H9 (cell line): ENCODE results near the gene OVOL1. TPM values are rescaled to one million over a fixed set of nuclear protein-coding genes. Genes with fewer than 3 reads are reported as not detected.

Experiments
- DNase-seq: peaks from one replicate; pipeline ENCODE4 v3.0.0-alpha.2; 2017
- H2AFZ ChIP-seq: one replicate; pipeline ENCODE4 v1.6.1; 2013; ENCODE audit warnings: mild to moderate bottlenecking, low read length, control low read depth, moderate library complexity
- H2AK5ac ChIP-seq: 2 replicates; pipeline ENCODE4 v1.6.1; 2013; ENCODE audit warnings: low read length, control low read depth, mixed read lengths; ENCODE audit not compliant: insufficient read length
- H2BK120ac ChIP-seq: one replicate; pipeline ENCODE4 v1.6.1; 2013; ENCODE audit warnings: low read depth, mild to moderate bottlenecking, low read length, control low read depth, inconsistent platforms; ENCODE audit not compliant: poor library complexity, severe bottlenecking
- H2BK12ac ChIP-seq: 2 replicates; pipeline ENCODE4 v1.6.1; 2013; ENCODE audit warnings: low read length, control low read depth, mixed read lengths, low read depth; ENCODE audit not compliant: insufficient read length
- H2BK15ac ChIP-seq: 2 replicates; pipeline ENCODE4 v1.6.1; 2013; ENCODE audit warnings: low read depth, low read length, control low read depth
- H2BK20ac ChIP-seq: one replicate; pipeline ENCODE4 v1.6.1; 2013; ENCODE audit warnings: low read depth, mild to moderate bottlenecking, low read length, control low read depth, inconsistent platforms; ENCODE audit not compliant: poor library complexity, severe bottlenecking
- H2BK5ac ChIP-seq: 2 replicates; pipeline ENCODE4 v1.6.1; 2013; ENCODE audit warnings: low read length, control low read depth, mixed read lengths; ENCODE audit not compliant: insufficient read length
- H3K14ac ChIP-seq: 2 replicates; pipeline ENCODE4 v1.6.1; 2013; ENCODE audit warnings: low read length, control low read depth; ENCODE audit not compliant: insufficient read depth
- H3K18ac ChIP-seq: 2 replicates; pipeline ENCODE4 v1.6.1; 2013; ENCODE audit warnings: low read depth, mild to moderate bottlenecking, mixed read lengths, low read length, control low read depth; ENCODE audit not compliant: insufficient read length
- H3K23ac ChIP-seq: 2 replicates; pipeline ENCODE4 v1.6.1; 2013; ENCODE audit warnings: low read length, control low read depth, mixed read lengths, low read depth; ENCODE audit not compliant: insufficient read length
- H3K23me2 ChIP-seq: 2 replicates; pipeline ENCODE4 v1.6.1; 2013; ENCODE audit warnings: low read depth, mild to moderate bottlenecking, mixed read lengths, low read length, control low read depth; ENCODE audit not compliant: insufficient read length, poor library complexity, severe bottlenecking
- H3K27ac ChIP-seq: 2 replicates; pipeline ENCODE4 v1.5.1; 2013; ENCODE audit warnings: low read length, control low read depth, mixed read lengths, low read depth; ENCODE audit not compliant: insufficient read length
- H3K27me3 ChIP-seq: 2 replicates; pipeline ENCODE4 v1.6.1; 2013; ENCODE audit warnings: low read length, control low read depth, inconsistent platforms; ENCODE audit not compliant: insufficient read depth
- H3K4ac ChIP-seq: 2 replicates; pipeline ENCODE4 v1.6.1; 2013; ENCODE audit warnings: low read depth, mild to moderate bottlenecking, control low read depth, inconsistent platforms, low read length, moderate library complexity
- H3K4me1 ChIP-seq: 2 replicates; pipeline ENCODE4 v1.6.1; 2013; ENCODE audit warnings: low read length, control low read depth, inconsistent platforms; ENCODE audit not compliant: insufficient read depth
- H3K4me2 ChIP-seq: 2 replicates; pipeline ENCODE4 v1.6.1; 2013; ENCODE audit warnings: low read length, control low read depth, mixed read lengths; ENCODE audit not compliant: insufficient read length, insufficient read depth
- H3K56ac ChIP-seq: 2 replicates; pipeline ENCODE4 v1.6.1; 2013; ENCODE audit warnings: low read depth, mild to moderate bottlenecking, mixed read lengths, low read length, control low read depth; ENCODE audit not compliant: insufficient read length
- H3K79me1 ChIP-seq: 2 replicates; pipeline ENCODE4 v1.6.1; 2013; ENCODE audit warnings: low read depth, mild to moderate bottlenecking, moderate library complexity, low read length, control low read depth, inconsistent platforms; ENCODE audit not compliant: insufficient read depth, poor library complexity, severe bottlenecking
- H3K79me2 ChIP-seq: 2 replicates; pipeline ENCODE4 v1.6.1; 2013; ENCODE audit warnings: low read length, control low read depth, inconsistent platforms; ENCODE audit not compliant: insufficient read depth
- H3K9ac ChIP-seq: 2 replicates; pipeline ENCODE4 v1.6.1; 2013; ENCODE audit warnings: low read length, control low read depth, mixed read lengths; ENCODE audit not compliant: insufficient read length; ENCODE audit errors: extremely low read depth
- H3K9me3 ChIP-seq: one replicate; pipeline ENCODE4 v1.6.1; 2013; ENCODE audit warnings: low read depth, low read length, inconsistent platforms; ENCODE audit not compliant: control insufficient read depth
- H3T11ph ChIP-seq: one replicate; pipeline ENCODE4 v1.6.1; 2013; ENCODE audit warnings: mild to moderate bottlenecking, low read length, control low read depth, inconsistent platforms
- H4K20me1 ChIP-seq: one replicate; pipeline ENCODE4 v1.6.1; 2013; ENCODE audit not compliant: control insufficient read depth, insufficient read length, insufficient read depth
- H4K5ac ChIP-seq: 2 replicates; pipeline ENCODE4 v1.6.1; 2013; ENCODE audit warnings: low read depth, mild to moderate bottlenecking, mixed read lengths, low read length, control low read depth; ENCODE audit not compliant: insufficient read length
- H4K8ac ChIP-seq: replicated peaks from 2 replicates; pipeline ENCODE4 v1.6.1; 2013; ENCODE audit warnings: low read length, control low read depth, mixed read lengths, low read depth; ENCODE audit not compliant: insufficient read length
- H4K91ac ChIP-seq: 2 replicates; pipeline ENCODE4 v1.6.1; 2013; ENCODE audit warnings: low read depth, mild to moderate bottlenecking, moderate library complexity, mixed read lengths, low read length, control low read depth; ENCODE audit not compliant: insufficient read length
- H3K27ac Mint-ChIP-seq, 3 experiments: 2 replicates in 2 of 3; 3 replicates in 1 of 3; pipeline ENCODE4 v1.8.0; 2020 to 2021; ENCODE audit warnings: mixed read lengths in 3 of 3, mild to moderate bottlenecking in 1 of 3, moderate library complexity in 1 of 3
- H3K27me3 Mint-ChIP-seq: 2 replicates; pipeline ENCODE4 v1.8.0; 2021; ENCODE audit warnings: low read depth, mild to moderate bottlenecking, moderate library complexity, mixed read lengths
- H3K36me3 Mint-ChIP-seq, 3 experiments: 2 replicates in 2 of 3; 3 replicates in 1 of 3; pipeline ENCODE4 v1.8.0; 2020 to 2021; ENCODE audit warnings: low read depth in 3 of 3, mixed read lengths in 3 of 3; ENCODE audit not compliant: insufficient read depth in 1 of 3
- H3K4me1 Mint-ChIP-seq, 2 experiments: 2 replicates each; pipeline ENCODE4 v1.8.0; 2020; ENCODE audit warnings: mixed read lengths in 2 of 2
- H3K4me3 Mint-ChIP-seq, 2 experiments: 2 replicates in 1 of 2; 3 replicates in 1 of 2; pipeline ENCODE4 v1.8.0; 2020 to 2021; ENCODE audit warnings: mild to moderate bottlenecking in 2 of 2, mixed read lengths in 2 of 2, moderate library complexity in 1 of 2
- H3K9me3 Mint-ChIP-seq, 2 experiments: 2 replicates in 1 of 2; 3 replicates in 1 of 2; pipeline ENCODE4 v1.8.0; 2020; ENCODE audit warnings: mild to moderate bottlenecking in 2 of 2, mixed read lengths in 2 of 2, moderate library complexity in 1 of 2
- WGBS: extraction: QIAGEN DNeasy Blood & Tissue Kit; methylation state at CpG from one replicate; pipeline ENCODE4 v1.1.7; 2013; ENCODE audit warnings: missing lambda C conversion rate, low lambda C conversion rate, mixed read lengths; ENCODE audit not compliant: insufficient read length; ENCODE audit errors: extremely low coverage; 5-methylcytosine and 5-hydroxymethylcytosine counted together
- total RNA-seq: library from RNA; stranded (reverse); gene quantifications from 2 replicates; pipeline ENCODE4 v1.2.1, GENCODE V29; 2021
- TF ChIP-seq, protein P1 (sequence below): fragments of 200-600 bp; sonication (generic); conservative IDR thresholded peaks from 3 replicates; pipeline ENCODE4 v1.8.0; 2021; ENCODE audit warnings: antibody characterized with exemption, mild to moderate bottlenecking

OVOL1 gene
- total RNA-seq, 1 experiment from 2014 or later = 5.1 TPM

DNA sequence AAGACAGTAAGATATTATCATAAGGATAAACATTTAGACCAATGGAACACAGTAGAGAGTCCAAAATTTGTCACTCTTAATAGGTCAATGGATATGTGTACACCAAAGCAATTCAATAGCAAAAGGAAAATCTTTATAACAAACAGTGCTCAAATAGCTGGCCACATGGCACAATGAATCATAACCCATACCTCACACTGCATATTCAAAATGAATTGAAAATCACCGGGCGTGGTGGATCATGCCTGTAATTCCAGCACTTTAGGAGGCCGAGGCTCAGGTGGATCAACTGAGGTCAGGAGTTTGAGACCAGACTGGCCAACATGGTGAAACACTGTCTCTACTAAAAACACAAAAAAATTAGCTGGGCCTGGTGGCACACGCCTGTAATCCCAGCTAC, 55.3 kb downstream of the OVOL1 start:
- Histone ChIP-seq H3K23me2 (no peaks in the 10 kb centered on the region), H3K79me1 (no peaks in the 10 kb centered on the region), H3K9me3 (no peaks in the 10 kb centered on the region), H3K79me2 (no peaks in the 10 kb centered on the region), H2BK5ac (no peak overlapping the region), H2BK20ac (no peak overlapping the region), H3K56ac (no peak overlapping the region), H2BK12ac (no peak overlapping the region), H2AK5ac (no peak overlapping the region), H2BK120ac (no peak overlapping the region), H3K4ac (no peak overlapping the region), H3K27me3 (no peaks in the 10 kb centered on the region), H4K20me1 (no peaks in the 10 kb centered on the region), H3K4me1 (no peaks in the 10 kb centered on the region), H3K14ac (no peak overlapping the region), H3T11ph (no peak overlapping the region), H3K4me2 (no peak overlapping the region), H3K18ac (no peak overlapping the region), H3K23ac (no peak overlapping the region), H2AFZ (no peak overlapping the region), H4K8ac (no peak overlapping the region), H4K5ac (no peak overlapping the region), H3K27ac (no peak overlapping the region), H3K9ac (no peak overlapping the region), H4K91ac (no peak overlapping the region), H2BK15ac (no peak overlapping the region)
- no CpG with 5 or more reads among the region's 4 CpGs for WGBS
- H3K36me3 Mint-ChIP-seq = no peaks in the 10 kb centered on the region
- no peak overlapping the region for H3K27ac Mint-ChIP-seq
- H3K4me1 Mint-ChIP-seq = no peaks in the 10 kb centered on the region
- no peaks in the 10 kb centered on the region for H3K9me3 Mint-ChIP-seq
- TF ChIP-seq, protein P1, sequence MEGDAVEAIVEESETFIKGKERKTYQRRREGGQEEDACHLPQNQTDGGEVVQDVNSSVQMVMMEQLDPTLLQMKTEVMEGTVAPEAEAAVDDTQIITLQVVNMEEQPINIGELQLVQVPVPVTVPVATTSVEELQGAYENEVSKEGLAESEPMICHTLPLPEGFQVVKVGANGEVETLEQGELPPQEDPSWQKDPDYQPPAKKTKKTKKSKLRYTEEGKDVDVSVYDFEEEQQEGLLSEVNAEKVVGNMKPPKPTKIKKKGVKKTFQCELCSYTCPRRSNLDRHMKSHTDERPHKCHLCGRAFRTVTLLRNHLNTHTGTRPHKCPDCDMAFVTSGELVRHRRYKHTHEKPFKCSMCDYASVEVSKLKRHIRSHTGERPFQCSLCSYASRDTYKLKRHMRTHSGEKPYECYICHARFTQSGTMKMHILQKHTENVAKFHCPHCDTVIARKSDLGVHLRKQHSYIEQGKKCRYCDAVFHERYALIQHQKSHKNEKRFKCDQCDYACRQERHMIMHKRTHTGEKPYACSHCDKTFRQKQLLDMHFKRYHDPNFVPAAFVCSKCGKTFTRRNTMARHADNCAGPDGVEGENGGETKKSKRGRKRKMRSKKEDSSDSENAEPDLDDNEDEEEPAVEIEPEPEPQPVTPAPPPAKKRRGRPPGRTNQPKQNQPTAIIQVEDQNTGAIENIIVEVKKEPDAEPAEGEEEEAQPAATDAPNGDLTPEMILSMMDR = no peak
- no peak for DNase-seq
- peaks cover 7% of the 10 kb centered on the region for H3K27me3 Mint-ChIP-seq
- H3K4me3 Mint-ChIP-seq = no peak overlapping the region
